NCI-H2171 (cell line): ENCODE results near the gene MAPT.

ENCODE experiments used
- DNase-seq: peaks from one replicate; lab custom pipeline; 2025; lab: John Stamatoyannopoulos, UW

Gene MAPT

DNA sequence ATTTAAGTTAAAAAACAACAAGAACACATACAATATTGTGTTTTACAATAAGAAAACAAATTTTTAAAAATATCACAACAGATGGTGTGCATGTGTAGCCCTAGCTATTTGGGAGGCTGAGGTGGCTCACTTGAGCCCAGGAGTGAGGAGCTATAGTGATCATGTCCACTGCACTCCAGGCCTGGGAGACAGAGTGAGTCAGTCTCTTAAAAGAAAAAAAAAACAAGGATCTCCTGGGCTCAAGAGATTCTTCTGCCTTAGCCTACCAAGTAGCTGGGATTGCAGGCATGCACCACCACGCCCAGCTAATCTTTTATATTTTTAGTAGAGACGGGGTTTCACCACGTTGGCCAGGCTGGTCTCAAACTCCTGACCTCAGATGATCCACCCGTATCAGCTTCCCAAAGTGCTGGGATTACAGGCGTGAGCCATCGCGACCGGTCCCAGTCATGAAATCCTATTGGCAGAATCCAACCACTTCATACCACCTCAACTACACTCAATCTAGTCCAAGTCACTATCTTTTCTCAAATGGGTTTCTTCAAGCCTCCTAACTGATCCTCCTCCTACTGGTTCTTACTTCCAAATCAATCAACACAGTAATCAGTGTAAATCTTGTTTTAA lies 159.7 kb downstream of the MAPT start:
- DNase-seq = no peak

DNA sequence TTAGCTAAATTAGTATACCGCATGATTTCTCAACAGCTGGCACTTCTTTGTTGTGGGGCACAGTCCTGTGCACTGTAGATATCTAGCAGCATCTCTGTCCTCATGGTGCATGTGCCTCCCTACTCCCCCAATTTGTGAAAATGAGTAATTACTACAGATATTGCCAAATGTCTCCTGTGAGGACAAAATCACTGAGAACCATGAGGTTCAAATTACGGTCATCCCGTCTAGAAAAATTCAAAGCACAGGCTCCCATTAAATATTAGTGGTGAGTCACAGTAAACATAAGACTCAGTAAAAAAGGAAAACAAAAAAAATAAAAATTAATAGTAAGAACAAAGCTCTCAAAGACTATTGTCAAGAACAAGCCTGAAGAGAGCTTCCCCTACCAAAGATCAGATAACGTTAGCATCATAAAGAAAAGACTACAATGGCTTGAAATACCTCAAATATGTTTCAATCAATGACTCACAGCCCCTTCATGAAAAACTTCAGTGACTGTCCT lies 162.5 kb downstream of the MAPT start:
- DNase-seq = no peak

DNA sequence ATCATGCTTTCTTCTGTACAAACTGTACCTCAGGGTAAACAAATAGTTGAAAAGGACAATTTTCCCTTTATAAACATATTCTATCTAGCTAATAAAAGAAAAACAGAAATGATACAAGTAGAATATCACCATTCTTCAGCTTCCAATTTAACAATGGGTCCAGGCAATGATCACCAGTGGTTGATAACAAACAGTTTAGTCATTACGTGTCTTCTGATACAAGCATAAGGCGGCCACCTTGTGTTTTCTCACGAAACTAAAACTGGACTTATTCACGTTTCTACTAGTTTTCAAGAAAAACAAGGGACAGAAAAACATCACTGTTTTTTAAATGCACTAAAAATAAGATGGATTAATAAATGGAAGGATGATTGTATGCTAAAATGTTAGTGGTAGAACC lies 163.0 kb downstream of the MAPT start:
- no peak for DNase-seq

DNA sequence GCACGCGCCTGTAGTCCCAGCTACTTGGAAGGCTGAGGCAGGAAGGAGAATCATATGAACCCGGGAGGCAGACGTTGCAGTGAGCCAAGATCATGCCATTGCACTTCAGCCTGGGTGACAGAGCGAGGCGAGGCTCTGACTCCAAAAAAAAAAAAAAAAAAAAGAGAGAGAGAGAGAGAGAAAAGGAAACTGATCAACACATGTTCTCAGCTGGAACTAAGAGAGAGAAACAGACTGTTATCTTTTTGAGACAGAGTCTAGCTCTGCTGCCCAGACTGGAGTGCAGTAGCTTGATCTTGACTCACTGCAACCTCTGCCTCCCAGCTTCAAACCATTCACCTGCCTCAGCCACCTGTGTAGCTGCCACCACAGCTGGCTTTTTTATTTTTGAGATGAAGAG lies 165.1 kb downstream of the MAPT start:
- DNase-seq = no peak

- DNase-seq = no peak
These were observed 166.1 kb downstream of the MAPT start for GRCh38 chr17:46060461-46060860.

- no peak for DNase-seq
These were observed 167.1 kb downstream of the MAPT start for GRCh38 chr17:46061435-46061834.

GRCh38 chr17:46063241-46063640 lies 168.9 kb downstream of the MAPT start:
- DNase-seq = no peak

DNA sequence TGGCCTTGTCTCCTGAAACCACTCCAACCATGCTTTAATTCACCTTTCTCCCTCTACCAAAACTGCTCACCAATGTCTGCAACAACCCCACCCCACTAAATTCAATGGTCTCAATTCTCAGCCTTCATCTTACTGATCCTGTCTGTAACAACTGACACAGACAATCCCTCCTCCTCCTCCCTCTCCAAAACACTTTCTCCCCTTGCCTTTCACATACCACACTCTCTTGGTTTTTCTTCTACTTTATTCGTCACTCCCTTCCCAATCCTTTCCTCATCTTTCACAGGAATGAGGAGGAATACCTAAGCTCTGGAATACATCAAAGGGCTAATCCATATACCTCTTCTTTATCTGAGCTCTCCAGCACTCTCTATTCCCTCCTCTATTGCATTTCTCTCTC lies 170.1 kb downstream of the MAPT start:
- no peak for DNase-seq

- no peak for DNase-seq
These were observed 177.4 kb downstream of the MAPT start for GRCh38 chr17:46071796-46072195.

DNA sequence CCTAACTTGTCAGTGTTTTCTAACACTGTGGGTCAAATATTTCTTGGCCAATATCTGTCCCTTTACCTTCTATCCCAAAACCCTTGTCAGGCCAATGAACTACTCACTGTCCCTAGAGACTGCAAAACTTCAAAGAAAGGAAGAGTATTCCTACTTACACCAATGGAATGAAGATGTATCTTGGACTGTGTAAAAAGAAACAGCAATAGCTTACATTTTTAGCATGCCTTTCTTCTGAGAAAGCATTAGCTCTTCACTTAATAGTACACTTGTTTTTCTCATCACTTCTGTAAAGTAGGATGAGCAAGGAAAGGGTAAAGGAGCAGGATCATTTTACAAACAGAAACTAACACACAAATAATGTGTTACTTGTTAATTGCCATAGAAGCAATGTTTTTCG lies 178.6 kb downstream of the MAPT start:
- DNase-seq = no peak

DNA sequence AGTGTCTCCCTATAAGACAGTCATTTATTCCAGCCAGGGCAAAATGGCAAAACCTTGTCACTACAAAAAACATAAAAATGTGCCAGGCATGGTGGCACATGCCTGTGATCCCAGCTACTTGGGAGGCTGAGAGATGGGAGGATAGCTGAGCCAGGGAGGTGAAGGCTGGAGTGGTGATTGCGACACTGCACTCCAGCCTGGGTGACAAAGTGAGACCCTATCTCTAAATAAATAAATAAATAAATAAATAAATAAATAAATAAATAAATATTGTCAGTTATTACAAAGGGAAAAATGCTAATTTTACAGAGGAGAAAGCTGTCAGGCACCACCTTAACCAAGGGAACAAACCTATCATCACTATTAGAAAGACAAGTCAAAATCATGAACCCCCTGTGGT lies 180.2 kb downstream of the MAPT start:
- DNase-seq = no peak
